A172 (cell line): ENCODE measurements around the gene SGCD. TPM values are rescaled to one million over a fixed set of nuclear protein-coding genes. Genes with fewer than 3 reads are reported as not detected.

Experiments used
- DNase-seq: peaks from one replicate; pipeline ENCODE4 v3.0.0-alpha.2; 2015; ENCODE audit warnings: low spot score
- total RNA-seq: library from RNA; depleted of rRNA; stranded (reverse); fragments of >200 nt; shearing (Covaris generic); gene quantifications from 2 replicates; pipeline ENCODE4 v1.2.3, GENCODE V29; 2014

SGCD gene
- total RNA-seq, 1 experiment from 2014 or later = 8.5 TPM

GRCh38 chr5:156778139-156778706, 451.3 kb downstream of the SGCD start:
- no peak for DNase-seq

- no peak for DNase-seq
Measured at GRCh38 chr5:156778752-156779151, 451.8 kb downstream of the SGCD start.

- no peak for DNase-seq
Measured at GRCh38 chr5:156779436-156779835, 452.5 kb downstream of the SGCD start.

- DNase-seq = no peak
Measured at GRCh38 chr5:156783092-156783491, 456.1 kb downstream of the SGCD start.

- no peak for DNase-seq
Measured at GRCh38 chr5:156794687-156795086, 467.7 kb downstream of the SGCD start.

GRCh38 chr5:156798201-156798600, 471.2 kb downstream of the SGCD start:
- DNase-seq = no peak

- DNase-seq = no peak
Measured at GRCh38 chr5:156799171-156799570, 472.2 kb downstream of the SGCD start.

GRCh38 chr5:156800929-156801328, 474.0 kb downstream of the SGCD start:
- DNase-seq = no peak

- no peak for DNase-seq
Measured at GRCh38 chr5:156802501-156802900, 475.5 kb downstream of the SGCD start.

- no peak for DNase-seq
Measured at GRCh38 chr5:156803404-156803803, 476.4 kb downstream of the SGCD start.

GRCh38 chr5:156812959-156813358, 486.0 kb downstream of the SGCD start:
- no peak for DNase-seq

- DNase-seq = peak; percentile 25
Measured at GRCh38 chr5:156815988-156816599, 489.1 kb downstream of the SGCD start.
